NCI-H1930 (cell line): ENCODE data around the gene STPG3.

Source experiments
- DNase-seq, 2 experiments: peaks; one replicate each; lab custom pipeline; 2025; lab: John Stamatoyannopoulos, UW

The STPG3 gene

DNA sequence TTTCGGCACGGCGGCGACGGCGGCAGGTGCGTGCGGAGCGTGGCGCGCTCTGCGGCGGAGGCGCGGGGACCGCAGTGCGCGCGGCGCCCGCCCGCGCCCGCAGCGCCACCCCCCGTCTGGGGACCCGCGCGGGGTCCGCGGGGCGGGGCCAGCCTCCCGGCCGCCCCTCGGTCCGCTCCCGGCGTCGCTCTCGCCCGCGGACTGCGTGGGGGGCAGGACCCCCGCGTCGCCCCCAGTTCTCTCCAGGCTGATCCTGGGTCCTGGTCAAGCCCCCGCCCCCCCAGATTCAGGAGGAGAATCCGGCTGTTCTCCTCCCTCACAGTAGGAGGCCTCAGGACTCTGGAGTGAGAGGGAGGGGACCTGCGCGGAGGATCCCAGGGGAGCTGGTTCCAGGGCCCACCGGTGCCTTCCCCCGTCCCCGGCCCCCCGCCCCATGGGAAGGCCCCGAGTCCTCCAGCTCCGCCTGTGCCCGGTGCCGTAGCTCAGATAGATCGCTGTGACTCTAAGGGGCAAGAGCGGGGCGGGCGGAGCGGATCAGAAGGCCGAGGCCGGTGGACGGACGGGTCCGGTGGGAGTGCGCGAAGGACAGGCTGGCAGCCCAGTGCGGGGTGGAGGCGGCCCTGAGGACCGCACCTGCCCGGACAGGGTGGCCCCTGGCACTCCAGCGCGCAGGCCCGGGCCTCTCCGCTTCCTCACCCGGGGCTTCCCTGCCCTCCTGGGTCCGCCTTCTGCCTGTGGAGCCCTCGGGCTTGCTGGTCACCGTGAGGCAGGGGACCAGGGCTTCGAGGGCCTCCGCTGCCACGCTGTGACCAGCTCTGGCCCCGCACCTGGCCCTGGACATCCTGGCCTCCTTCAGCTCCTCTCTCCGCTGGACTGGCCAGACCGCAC is 28.7 kb upstream of the STPG3 start, which contains the start of gene RNF208:
TSS of gene RNF208 (minus strand) at position 51 of the 888 bp plus-strand sequence. CDS start 1,028 bp downstream, outside the sequence.
- DNase-seq, result no peak

DNA sequence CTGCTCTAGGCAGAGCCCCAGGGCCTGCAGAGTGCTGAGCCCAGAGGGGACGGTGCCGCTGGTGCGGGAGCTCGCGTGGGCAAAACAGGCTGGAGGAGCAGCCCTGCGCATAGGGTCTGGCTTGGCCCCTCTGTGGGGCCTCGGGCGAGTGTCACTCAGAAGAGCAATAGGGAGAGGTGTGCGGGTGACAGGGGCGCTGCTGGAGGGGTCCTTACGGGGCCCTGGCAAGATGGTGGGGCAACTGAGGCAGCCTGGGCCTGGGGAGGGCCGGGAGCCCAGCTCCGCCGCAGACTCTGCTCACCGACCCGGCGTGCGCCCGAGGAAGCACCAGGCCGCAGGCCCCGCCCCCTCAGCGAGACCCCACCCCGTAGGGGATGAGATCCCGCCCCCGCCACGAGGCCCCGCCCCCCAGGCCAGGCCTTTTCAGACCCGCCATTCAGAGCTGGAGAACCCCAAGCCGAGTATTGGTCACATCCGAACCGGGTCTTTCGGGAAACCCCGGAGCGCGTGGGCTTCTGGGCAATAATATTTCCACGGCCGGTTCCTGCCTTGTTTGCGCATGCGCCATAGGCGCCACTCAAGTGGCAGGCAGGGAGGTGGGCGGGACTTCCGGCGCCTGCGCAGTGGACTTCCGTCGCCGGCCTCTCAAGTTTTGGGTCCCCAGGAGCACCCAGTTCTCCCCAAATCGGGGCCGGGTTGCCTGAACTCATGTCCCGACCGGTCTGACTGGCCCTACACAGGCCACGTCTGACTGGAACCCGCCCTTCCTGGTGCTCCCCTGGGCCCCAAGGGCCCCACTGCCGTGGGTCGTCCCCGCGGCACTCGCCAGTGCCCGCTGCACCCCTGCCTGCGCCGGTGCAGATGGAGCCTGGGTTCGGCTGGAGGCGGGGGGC is 27.8 kb upstream of the STPG3 start:
- DNase-seq, result peak; percentile 94

DNA sequence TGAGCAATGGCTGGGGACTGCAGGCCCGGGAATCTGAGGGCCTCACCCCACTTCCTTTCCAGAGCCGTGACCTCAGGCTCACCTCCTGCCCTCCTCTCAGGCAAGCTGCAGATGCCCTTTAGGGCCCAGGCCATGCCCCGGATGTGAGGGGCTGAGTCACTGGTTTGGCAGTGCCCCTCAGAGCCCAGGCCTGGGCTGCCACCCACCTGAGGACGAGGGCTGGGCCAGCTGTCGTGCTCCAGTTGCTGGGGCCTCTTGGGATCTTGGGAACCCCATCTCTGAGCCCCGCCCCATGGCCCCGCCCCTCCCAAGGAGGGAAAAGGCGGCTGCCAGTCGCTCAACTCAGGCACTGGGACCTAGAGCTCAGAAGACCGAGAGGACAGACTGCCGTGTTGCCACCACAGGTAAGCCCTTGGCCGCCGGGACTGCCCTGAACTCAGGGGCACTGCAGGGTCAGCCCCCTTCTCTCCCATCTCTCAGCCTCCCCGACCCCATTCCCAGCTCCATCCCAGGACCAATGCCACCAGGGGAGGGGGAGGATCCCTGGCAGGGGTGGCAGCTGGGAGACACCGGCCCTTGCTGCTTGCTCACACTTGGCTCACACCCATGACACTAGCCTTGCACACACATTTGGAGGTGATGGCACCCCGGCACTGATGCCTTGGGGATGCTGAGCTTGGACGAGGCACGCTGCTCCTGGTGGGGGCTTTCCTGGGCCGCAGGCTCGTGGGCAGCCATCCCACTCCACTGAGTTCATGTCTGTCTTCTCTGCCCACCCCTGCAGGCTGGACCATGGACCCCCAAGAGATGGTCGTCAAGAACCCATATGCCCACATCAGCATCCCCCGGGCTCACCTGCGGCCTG is 26.0 kb upstream of the STPG3 start, which contains the start of gene CYSRT1:
TSS of gene CYSRT1 (plus strand) at position 345 of the 865 bp plus-strand sequence. CDS start at position 793, 448 bp downstream.
- no peak for DNase-seq

DNA sequence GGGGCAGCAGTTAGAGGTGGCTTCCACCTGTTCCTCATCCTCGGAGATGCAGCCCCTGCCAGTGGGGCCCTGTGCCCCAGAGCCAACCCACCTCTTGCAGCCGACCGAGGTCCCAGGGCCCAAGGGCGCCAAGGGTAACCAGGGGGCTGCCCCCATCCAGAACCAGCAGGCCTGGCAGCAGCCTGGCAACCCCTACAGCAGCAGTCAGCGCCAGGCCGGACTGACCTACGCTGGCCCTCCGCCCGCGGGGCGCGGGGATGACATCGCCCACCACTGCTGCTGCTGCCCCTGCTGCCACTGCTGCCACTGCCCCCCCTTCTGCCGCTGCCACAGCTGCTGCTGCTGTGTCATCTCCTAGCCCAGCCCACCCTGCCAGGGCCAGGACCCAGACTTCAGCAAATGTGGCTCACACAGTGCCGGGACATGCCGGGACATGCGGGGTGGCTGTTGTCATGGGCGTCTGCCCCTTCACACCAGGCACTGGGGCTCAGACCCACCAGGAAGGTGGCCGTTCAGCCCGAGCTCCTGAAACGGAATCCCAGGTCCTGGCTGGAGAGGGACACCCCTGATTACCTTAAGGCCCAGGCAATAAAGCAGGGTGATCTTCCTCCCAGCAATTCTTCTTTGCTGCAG is 25.3 kb upstream of the STPG3 start:
- DNase-seq, result no peak

DNA sequence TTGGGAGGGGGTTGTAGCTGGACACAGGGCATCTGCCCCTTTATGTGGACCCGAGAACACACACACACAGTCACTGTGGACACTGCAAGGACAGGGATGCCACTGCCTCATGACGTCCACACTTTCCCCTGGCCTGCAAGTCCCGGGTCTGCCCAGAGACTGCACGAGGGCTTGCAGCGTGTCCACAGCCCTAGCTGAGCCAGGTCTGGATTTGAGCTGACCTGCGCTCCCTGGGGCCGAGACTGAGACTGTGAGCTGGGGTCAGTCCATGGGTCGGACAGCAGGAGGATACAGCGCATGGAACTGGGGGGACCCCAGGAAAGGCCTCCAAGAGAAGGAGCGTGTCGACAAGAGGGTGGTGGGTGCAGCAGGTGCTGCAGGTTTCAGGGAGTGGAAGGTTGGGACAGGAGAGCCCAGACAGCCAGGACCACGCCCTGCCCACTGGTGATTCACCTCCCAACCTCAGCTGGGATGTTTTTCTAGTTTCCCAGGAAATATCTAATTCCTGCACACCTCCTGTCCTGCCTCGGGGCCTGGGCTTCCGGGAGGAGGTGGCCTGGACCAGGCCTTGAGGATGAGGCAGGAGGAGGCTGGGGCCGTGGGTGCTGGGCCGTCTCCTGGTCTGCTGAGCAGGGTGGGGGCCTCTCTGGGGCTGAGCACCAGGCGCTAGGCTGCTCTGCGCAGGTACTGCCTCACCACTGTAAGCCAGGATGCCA is 24.6 kb upstream of the STPG3 start:
- DNase-seq, result no peak

DNA sequence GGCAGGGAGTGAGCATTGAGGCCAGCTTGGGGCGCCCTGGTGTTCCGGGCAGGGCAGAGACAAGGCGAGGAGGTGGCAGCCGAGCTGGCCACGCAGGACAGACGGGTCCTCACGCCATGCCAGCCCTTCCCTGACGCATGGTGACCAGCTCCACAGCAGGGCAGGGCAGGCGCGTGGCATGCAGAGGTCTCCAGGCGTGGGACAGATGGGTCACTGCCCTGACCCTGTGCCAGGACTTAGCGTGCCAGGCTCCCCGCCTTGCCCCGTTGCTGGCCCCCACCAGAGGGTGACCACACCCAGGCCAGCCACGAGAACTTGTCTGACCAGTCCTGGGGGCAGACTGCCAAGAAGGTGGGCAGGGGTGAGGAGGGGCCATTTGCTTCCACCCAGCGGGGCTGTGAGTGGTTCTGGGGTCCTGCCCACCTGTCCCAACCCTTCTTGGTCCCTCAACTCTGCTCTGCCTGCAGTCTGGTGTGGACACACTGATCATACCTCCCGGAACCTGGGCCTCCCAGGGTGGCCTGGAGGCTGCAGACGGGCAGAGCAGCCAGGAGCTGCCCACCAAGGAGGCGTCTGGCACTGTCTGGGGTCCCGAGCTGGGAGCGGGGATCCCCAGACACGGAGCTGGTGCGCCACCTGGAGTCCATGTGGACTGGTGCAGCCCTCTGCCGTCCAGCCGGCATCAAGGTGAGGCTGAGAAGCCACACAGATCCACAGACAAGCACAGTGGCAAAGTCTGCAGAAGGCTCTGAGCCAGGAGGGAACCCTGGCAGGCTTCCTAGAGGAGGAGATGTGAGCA is 23.8 kb upstream of the STPG3 start, which contains the start of gene RNF224:
TSS of gene RNF224 (plus strand) at position 449 of the 799 bp plus-strand sequence. CDS start 834 bp downstream, outside the sequence.
- DNase-seq, result peak; percentile 53 to 71

DNA sequence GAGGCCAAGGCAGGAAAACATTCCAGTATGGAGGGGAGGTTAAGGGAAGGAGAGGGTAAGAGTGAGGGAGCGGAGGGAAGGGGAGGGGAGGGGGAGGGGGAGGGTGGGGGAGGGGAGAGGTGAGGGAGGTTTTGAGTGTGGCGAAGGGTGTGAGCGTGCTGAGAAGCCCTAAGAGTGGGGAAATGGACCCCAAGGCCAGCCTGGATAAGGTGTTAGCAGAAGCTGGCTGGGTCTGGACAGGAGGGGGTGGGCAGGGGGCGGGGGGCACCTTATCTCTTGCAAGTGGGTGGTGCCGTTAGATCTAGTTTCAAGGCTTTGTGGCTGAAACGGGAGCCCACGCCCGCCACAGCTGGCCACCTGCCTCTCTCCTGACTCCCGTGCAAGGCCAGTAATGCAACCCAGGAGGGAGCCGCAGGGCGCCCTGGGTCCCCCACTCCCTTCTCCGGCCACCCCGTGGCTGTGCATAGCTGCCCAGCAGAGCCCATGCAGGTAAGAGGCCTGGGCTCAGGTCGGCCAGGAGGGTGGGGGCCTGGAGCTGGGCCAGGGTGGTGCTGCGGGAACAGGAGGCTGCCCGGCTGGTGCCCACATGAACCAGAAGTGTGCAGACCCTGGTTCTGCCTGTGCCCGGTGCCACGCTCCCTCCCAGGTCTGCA is 23.1 kb upstream of the STPG3 start:
- DNase-seq, result no peak

DNA sequence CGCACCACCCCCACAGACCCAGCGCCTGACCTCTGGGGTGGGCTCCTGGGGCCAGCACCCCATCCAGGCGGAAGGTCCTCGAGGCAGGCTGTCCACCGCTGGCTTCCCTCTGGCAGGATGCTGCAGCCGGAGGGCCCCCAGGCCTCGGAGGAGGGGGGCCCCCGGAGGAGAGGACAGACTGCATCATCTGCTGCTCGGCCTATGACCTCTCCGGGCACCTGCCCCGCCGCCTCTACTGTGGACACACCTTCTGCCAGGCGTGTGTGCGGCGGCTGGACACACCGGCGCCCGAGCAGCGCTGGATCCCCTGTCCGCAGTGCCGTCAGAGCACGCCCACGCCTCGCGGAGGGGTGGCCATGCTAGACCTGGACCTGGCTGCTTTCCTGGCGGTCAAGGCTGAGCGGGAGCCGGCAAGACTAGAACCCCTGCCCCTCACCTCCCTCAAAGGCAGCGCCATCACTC is 22.5 kb upstream of the STPG3 start:
- no peak for DNase-seq

DNA sequence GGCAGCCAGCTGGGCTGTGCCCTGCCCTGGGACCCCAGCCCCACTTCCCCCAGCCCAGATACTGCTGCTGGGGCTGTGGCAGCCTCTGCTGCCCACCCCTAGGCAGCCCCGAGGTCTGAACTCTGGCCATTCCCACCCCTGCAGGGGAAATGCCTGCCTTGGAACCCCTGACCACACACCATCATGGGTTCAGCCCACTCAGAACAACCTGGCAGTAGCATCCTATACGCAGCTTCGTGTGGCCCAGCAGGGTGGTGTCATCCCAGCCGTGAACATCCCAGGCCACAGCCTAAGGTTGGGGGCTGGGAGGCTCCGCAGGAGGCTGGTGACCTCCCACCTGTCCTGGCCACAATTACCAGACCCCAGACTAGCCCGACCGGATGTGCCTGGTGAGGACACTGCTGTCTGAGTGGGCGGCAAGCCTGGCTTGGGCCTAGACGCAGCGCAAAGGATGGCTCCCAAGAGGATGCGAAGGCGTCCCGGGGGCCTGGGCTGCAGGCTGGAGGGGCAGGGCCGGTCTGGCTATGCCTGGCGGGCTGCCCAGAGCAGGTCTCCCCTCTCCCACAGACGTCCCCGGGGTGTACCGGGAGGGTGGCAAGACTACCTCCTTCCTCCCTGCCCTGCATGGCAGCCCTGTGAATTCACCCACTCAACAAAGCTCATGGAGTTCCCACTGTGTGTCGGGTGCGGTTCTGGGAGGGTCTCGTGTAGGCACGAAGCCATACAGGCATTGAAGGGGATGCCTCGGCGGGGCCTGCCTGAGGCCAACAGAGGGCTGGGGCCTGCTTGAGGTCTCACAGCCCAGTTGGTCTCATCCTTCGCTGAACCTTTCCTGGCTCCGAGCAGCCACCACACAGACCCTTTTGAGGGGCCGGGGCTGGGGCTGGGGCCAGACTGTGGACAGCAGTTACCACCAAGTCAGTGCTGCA is 21.9 kb upstream of the STPG3 start:
- no peak for DNase-seq

DNA sequence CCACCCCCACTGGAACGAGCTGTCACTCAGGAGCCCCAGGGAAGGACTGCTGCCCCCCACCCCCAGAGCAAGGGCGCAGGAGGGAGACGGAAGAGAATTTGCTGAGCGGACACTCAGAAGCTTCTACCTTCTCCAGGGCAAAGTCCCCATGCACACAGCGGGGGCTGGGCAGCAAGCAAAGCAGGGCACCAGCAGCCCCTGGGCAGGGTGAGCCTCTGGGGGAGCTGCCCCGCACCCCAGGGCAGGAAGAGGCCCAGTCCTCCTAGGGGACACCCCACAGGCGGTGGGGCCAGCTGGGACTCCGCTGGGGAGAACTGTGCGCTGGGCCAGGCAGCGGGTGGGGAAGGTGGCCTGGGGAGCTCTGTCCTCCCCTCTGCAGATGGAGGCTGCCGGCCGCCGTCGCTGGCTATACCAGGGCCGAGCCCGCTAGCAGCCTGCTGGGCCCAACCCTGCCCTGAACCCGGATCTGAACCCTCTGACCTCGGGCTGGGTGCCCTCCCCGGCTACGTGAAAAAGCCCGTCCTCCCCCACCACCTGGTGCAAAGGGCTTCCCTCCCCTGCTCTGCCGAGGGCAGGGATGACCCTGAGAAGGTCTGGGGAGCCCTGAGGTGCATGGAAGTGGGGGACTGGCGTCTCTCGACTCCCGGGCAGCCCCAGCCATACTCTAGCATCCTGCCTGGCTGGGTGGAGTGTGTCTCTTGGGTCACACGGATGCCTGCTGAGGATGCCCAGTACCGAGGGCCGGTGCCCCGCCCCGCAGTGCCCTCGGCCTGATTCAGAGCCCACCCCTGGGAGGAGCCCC is 21.0 kb upstream of the STPG3 start:
- no peak for DNase-seq

DNA sequence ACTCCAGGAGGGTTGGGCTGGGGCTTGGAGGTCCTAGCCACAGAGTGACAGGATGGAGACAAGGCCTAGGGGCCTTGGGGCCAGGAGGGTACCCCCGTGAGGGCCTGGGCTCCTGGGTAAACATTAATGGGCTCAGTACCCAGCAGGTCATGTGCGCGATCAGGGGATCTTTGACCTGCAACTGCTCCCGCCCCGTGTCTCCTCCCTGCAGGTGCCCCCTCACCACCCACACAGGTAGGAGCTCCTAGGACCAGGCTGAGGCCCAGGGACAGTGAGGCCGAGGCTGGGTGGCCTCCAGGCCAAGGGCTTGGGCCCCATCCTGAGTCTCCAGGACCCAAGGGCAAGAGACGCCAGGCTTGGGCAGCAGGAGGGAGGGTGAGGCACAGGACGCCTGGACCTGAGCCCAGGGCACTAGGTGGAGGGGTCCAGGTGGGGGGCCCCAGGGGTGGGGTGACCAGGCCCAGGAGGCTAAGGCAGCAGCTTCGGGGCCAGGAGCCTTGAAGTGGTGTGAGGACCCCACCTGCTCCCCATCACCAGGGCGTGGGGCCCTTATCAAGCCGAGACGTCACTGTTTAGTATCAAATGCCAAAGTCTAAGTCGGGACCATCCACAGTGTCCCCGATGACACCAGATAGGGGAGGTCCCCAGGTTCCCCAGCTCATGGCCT is 20.2 kb upstream of the STPG3 start, which contains the start of gene SLC34A3:
TSS of gene SLC34A3 (plus strand) at position 197 of the 667 bp plus-strand sequence. CDS start 802 bp downstream, outside the sequence.
- no peak for DNase-seq

DNA sequence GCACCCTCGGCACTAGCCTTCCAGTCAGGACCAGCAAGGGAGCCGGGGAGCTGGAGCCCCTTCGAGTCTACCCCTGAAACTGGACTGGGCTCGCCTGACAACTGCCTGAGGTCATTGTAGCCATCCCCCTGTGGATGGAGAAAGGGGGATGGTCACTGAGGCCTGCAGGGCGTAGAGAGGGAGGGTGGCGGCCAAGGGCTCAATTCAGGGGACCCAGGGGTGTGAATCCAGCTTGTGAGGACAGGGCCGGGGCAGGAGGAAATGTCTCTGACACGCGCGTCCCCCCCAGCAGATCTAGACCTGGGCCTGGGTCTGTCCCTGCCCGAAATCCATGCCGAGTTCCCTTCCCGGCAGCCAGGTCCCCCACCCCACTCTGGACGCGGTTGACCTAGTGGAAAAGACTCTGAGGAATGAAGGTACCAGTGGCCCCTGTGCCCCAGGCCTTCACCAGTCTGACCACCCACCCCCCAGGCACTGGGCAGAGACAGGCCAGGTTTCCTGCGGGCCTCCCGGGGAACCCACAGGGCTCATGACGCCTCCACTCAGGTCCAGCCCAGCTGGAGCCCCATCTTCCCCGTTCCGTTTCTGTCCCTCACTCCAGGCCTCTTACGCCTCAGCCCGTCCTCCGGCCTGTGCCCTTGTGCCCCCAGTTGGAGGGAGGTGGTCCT is 19.6 kb upstream of the STPG3 start:
- DNase-seq, result no peak

DNA sequence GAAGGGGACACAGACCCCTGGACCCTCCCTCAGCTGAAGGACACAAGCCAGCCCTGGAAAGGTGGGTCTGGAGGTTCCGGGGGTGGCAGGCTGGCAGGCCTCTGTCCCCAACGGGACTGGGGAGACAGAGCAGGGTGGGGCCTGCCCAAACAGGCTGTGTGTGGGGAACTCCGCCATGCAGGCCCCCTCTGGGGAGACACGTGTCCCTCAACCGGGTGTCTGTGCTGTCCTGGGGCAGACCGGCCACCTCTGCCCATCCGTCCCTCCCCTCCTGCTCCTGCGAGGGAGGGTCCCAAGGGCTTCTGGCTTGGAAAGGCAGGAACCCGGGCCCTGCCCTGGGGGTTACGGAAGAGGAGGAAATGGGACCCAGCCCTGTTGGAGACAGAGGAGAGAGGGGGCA is 19.0 kb upstream of the STPG3 start:
- no peak for DNase-seq

DNA sequence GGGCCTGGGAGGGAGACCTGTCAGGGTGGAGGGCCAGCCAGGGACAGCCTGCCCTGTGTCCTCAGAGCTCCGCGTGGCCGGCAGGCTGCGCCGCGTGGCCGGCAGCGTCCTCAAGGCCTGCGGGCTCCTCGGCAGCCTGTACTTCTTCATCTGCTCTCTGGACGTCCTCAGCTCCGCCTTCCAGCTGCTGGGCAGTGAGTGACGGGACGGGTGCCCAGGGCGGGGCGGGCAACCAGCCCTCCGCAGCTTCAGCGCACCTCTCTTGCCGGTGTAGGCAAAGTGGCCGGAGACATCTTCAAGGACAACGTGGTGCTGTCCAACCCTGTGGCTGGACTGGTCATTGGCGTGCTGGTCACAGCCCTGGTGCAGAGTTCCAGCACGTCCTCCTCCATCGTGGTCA is 18.6 kb upstream of the STPG3 start:
- DNase-seq, result no peak

DNA sequence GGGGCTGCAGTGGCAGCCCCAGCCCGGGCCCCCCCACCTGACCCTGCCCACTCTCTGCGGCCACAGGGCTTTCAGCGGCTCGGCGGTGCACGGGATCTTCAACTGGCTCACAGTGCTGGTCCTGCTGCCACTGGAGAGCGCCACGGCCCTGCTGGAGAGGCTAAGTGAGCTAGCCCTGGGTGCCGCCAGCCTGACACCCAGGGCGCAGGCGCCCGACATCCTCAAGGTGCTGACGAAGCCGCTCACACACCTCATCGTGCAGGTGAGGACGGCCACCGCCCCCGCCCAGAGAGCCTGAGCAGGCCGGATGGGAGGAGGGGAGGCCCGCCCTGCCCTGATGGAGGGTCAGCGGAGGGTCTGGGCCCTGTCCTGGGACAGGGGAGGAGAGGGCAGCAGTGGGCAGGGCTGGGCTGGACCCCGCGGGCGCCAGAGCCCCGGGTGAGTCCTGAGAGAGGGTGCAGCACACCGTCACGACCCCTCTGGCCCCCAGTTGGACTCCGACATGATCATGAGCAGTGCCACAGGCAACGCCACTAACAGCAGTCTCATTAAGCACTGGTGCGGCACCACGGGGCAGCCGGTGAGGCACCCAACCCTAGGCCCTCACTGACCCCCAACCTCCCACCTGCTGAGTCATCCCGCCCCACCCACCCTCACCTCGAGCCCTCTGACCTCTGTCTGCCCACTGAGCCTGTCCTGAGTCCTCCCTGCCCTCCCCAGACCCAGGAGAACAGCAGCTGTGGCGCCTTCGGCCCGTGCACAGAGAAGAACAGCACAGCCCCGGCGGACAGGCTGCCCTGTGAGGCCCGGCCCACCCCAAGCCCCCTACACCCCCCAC is 17.7 kb upstream of the STPG3 start:
- no peak for DNase-seq
